Bronchus fibroblast of lung (primary cell): Measurements from ENCODE around the gene ZNF100. TPM values are rescaled to one million over a fixed set of nuclear protein-coding genes. Genes with fewer than 3 reads are reported as not detected.

ENCODE experiments used
- total RNA-seq: library from RNA; depleted of rRNA; stranded (reverse); fragments of >200 nt; gene quantifications from 2 replicates; pipeline ENCODE4 v1.2.3, GENCODE V29; 2015

Gene ZNF100
- total RNA-seq, result 2.7 and 2.8 TPM in 2 replicates

GRCh38 chr19:21767065-21767800, at the start of gene ZNF100:
TSS of gene ZNF100 (minus strand) at chr19:21767579. CDS start at chr19:21767429, 150 bp downstream.

Other genes with a start within 250 kb of the ZNF100 start
- gene ZNF43, start 68.6 kb upstream of the ZNF100 start, total RNA-seq, result 5.2 and 5.5 TPM in 2 replicates
- gene ZNF208, start 243.4 kb upstream of the ZNF100 start, total RNA-seq, result not detected in 2 replicates